GM15510 (cell line): ENCODE measurements around the gene COL4A4.

Experiments used
- POLR2A ChIP-seq: IDR thresholded peaks from 3 replicates; pipeline ENCODE4 v1.6.1; 2011; ENCODE audit warnings: borderline replicate concordance; ENCODE audit not compliant: insufficient read length; ENCODE audit errors: extremely low read depth

Gene COL4A4

DNA sequence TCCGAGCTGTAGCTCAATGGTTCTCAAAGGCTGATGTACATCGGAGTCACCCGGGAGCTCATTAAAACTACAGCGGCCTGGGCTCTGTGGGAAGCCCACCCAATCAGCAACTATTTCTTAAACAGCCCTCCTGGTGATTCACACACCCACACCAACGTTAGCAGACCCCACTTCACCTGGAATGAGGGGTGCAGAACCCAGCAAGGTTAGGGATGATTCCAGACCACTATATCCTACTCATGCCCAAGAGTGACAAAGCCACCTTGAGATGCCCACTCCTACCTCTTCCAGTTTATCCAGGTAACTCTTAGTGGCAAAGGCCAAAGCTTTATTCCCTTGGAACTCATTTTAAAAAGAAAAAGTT, 178.4 kb downstream of the COL4A4 start:
- TF ChIP-seq POLR2A, result no peak

DNA sequence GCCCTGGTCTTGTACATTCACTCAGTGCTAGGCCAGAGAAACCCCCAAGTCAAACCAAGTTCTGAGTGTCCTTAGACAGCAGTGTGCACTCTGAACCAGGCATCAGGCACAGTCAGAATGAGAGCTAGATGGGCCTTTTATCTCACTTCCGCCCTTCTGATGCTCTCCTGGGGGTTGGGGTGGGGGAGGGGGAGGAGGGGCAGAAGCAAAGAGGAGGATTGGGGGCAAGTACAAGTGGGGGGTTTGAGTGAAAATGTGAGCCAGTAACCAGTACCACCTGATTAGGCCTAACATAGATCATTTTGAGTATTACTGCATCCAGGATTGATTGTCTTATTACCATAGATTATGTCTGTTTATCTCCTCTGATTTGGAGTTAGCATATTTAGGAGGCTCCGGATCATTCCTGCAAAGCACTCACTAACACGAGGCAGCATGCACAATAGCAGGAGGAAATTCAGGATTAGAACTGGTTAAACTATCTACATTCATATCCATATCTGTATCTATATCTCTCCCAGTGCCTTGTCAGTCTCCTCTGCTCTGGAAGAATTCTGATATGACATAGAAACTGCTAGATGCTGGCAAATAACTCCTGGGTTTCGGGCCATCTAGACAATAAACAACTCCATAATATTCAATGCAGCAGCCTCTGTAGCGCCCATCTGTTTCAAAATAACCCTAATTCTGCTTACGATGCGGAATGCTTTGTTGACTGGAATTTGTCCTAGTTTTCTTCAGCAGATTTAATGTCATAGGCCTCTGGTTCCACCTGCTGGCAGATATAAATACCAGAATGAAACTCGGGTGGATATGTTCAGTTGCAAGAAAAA, 179.0 kb downstream of the COL4A4 start:
- TF ChIP-seq POLR2A, result no peak

DNA sequence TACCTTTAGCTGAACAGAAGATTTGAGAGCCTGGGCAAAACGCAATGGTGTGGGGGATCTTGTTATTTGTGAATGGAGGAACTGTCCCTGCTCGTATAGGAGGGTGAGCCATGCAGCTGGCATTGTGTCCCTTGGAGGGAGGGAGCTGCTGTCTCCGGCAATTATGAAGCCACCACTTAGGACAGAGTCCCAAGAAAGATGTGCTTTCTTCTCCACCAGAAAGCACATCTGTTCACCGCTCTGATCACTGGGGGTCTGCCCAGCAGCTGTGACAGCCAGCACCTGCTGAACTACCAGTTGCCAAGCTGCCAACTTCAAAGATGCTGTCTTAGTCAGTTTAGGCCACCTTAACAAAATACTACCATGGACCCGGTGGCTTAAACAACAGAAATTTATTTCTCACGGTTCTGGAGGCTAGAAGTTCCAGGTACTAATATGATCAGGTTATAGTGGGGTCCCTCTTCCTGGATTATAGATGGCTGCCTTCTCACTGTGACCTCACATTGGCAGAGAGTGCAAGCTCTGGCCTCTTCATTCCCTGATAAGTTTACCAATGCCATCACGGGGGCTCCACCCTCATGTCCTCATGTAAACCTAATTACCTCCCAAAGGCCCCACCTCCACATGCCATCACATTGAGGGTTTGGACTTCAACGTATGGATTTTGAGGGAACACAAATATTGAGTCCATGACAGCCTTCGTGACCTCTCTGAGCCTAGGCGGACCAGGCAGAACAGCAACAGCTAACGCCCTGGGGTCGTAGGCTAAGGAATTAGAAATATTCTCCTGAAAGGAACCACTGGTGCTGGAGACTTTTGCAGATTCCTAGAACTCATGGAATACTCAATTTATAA, 179.9 kb downstream of the COL4A4 start:
- TF ChIP-seq POLR2A, result no peak

DNA sequence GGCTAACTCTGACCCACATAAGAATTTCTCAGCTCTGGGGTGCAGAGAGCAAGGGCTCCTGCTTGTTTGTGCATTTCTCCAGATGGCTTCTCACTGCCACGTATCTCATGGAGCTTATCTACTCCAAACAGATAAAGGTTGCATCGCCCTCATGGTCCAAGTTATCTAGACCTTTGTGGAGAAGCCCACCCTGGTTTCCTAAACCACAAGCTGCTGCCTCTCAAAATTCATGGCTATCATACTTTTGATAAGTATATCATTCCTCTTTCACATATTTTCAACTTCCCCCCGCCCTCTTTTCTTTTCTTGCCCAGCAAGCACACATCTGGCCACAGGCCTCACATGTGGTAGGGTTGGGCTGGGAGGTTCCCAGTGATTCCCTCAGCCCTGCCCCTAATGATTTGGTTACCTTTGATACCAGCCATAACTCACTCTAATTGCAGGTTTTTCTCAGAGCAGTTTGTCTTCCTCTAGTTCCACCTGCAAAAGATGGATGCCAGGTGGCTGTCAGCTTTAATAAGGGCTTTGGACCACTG, 182.1 kb downstream of the COL4A4 start:
- TF ChIP-seq POLR2A, result no peak

DNA sequence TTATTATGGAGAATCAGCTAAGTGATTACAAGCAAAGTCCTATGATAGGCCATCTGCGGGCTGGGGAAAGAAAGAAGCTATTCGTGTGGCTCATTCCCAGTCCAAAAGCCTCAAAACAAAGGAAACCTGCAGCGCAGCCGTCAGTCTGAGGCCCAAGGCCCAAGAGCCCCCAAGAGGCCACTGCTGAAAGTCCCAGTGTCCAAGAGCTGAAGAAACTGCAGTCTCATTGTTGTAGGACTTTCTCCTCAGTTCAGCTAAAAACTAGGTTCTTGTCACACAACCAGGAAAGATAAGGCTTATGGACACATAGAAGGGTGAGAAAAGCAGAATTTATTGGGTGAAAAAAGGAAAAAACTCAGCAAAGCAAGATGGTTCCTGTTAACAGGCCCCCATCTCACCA, 185.0 kb downstream of the COL4A4 start:
- TF ChIP-seq POLR2A, result no peak

DNA sequence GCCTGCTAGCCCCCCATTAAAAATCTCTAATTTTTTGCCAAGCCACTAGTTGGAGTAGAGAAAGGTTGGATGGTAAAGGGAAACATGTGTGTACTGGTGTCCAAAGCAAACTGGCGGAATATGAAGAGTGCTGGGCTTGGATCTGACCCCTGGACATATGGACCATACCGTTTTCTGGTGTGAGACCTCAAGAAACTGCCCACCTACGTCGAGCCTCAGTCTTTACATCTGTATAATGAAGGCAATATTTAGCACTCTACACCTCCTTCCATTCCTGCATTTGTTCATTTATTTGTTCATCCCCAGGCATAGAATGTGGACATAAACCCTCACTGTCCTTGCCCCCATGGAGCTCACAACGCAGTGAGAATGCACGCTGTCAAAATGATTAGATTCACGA, 185.7 kb downstream of the COL4A4 start:
- TF ChIP-seq POLR2A, result no peak

DNA sequence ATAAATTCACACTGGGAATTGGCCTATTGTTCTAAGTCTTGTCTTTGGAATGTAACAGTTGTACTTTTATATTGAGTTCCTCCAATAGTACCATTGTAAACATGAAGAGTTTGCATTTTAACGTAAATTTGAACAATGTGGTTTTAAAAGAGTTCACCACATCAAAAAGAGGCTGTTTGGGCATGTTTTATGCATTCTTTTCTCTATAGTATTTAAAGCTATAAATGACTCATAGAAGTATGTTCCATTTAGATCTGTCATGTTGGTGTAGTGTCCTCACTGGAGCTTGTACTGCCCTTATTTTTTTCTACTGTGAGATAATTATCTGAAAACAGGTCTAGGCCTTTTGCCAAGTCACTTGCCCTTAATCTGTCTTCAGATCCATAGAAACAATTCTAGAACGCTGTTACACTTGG, 186.2 kb downstream of the COL4A4 start:
- no peak for TF ChIP-seq POLR2A

DNA sequence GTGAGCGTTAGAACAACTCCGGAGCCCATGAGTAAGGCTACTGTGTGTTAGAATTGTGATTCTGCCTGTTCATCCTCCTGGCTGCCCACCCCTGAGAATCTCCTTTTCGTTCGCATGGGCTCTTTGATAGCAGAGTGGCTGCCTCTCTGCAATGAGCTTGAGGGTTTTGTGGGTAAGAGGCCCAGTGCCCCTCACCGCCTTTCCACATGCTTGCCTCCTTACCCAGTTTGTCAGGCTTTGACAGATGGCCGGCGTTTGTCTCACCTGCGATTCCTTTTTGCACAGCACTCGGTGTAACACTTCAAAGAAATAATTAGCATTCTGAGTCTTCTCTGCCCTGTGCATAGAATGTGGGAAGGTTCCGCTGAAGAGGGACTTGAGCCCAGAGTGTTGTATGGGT, 190.2 kb downstream of the COL4A4 start:
- TF ChIP-seq POLR2A, result no peak

DNA sequence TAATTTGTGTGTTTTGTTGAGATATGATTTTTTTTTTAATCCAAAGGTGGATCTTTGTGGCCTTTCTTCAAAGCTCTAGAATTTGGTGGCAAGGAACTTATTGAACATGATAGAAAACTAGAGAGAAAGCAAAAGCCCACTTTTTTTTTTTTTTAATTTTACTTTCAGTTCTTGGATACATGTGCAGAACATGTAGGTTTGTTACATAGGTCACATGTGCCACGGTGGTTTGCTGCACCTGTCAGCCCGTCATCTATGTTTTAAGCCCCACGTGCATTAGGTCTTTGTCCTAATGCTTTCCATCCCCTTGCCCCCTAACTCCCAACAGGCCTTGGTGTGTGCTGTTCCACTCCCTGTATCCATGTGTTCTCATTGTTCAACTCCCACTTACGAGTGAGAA, 192.2 kb downstream of the COL4A4 start:
- no peak for TF ChIP-seq POLR2A

DNA sequence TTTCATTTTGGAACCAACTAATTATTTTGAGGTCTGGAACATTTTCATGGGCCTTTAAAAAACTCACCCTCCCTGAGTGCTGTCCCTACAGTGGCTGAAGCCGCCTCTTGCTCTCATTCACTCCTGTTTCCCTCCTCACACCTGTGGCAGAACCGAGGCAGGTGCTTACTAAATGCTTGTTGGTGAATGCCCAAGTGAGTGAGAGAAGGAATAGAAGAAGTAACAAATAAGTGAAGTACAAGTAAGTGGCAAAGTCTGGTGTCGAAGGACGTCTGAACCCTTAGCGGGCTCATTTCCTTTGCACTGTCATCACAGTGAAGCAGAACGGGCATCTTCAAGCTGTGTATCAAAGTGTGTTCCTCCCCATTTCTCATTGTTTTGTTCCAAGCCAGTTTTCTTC, 192.9 kb downstream of the COL4A4 start:
- no peak for TF ChIP-seq POLR2A

DNA sequence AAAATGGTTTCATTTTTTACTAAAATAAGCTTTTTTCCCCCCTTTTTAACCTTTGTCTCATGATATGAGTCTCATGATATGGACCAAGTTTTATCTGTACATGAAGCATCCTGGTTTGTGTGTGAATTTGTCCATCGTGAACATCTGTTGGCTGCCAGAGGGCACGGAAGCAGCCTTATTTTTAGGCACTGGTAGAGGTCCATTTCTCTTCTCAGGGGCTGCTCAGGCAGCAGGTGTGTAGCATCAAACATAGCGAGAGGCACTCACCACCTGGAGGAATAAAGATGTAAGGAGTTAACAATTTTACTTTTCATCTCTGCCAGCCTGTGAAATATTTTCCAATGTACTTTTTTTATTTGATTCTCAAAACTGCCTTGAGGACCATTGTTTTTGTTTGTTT, 193.6 kb downstream of the COL4A4 start:
- no peak for TF ChIP-seq POLR2A

DNA sequence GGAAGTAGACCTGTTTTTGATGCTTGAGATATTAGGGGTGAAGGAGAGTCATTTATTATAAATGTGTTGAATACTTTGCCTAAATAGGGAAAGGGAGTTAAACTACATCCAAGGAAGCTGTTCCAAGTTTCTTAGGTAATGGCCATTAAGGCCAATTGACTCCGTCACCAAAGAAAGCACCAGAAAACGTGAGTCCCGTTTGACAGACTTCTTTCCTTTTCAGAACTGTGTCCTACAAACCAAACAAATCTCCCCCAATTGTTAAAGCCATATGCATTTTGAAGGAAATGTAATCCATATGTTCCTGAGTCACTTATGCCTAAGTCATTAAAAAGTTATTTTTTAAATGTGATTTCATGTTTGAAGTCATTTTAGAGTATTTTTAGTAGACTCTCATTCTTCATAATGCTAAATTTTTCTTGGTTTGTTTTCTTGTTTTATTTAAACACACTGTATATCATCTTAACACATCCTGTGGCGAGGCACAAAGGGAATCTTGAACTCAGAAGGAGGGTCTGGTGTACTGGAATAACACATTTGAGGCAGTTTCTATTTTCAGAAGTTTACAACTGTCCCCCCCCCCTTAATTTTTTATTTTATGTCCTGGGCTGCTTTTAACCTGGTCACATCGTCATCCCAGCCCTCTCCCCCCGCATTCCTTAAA, 194.5 kb downstream of the COL4A4 start:
- no peak for TF ChIP-seq POLR2A

DNA sequence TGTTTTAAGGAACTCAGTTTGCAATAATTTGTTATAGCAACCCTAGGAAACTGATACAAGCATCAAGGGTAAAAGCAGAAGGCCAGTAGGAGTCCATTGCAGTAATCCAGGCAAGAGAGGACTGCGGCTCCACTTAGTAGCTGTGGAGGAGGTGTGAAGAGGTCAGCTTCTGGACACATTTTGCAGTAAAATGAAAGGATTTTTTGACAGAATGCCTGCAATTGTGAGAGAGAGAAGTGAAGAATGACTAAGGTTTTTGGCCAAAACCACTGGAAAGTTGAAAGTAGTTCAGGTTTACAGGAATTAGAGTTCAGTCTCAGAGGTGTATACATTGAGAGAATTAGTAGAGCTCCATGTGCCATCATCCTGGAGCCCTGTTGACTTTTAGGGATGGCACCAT, 198.6 kb downstream of the COL4A4 start:
- no peak for TF ChIP-seq POLR2A

DNA sequence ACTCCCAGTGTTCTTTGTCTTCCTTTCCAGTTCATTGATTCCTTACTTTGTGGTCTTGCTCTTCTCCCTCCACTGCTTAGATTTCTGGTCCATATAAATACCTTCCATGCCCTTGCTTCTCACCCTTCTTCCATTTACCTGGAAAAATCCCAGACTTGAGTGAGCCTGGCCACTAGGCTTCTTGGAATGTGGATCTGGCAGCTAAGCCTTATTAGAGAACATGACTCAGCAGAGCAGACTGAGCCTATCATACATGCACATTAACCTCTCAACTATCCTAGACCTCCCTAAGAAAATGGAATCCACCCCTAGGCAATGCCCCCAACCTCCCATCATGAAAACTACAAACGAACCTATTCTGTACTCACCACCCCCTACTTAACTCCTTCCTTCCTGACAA, 200.5 kb downstream of the COL4A4 start:
- no peak for TF ChIP-seq POLR2A

DNA sequence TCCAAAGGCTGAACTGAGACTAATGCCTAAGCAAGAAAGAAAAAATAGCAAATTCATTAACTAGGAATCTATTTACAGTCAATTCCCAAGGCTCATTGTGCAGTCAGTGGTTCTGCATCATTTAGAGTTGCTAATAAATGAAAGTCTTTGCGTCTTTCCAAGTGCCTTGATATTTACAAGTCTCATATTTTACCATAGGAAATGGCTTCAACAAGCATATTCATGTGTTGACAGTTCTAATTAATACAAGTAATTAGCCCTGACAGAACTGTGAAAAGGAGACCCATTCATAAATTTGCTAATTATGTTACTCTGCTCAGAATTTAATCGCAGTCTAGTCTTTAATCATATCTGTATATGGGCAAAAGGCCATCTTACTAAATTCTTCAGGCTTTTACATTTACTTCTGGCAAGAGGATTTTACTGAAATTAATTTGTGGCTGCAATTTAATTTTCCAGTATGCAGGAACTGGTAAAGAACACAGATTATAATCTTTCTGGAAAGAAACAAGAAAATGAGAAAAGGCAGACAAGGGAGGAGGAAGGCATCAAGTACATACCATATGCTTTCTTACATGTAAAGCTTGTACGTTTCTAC, 201.7 kb downstream of the COL4A4 start:
- TF ChIP-seq POLR2A, result no peak
